H1 (cell line): ENCODE data around the gene BUD13. TPM values are rescaled to one million over a fixed set of nuclear protein-coding genes. Genes with fewer than 3 reads are reported as not detected.

Experiments
- EP300 ChIP-seq, 2 experiments: IDR thresholded peaks; 1 replicate in 1 of 2; 2 replicates in 1 of 2; pipeline ENCODE4 v1.6.1; 2011 to 2012; ENCODE audit warnings: low read depth in 2 of 2, low read length in 2 of 2, mild to moderate bottlenecking in 2 of 2, borderline replicate concordance in 1 of 2, inconsistent platforms in 1 of 2, moderate library complexity in 1 of 2
- EZH2 ChIP-seq: fragments of 200-600 bp; sonication (generic); IDR thresholded peaks from 2 replicates; pipeline ENCODE4 v1.7.1; 2012; ENCODE audit warnings: low read depth, mild to moderate bottlenecking, moderate library complexity, low read length, inconsistent platforms; ENCODE audit not compliant: severe bottlenecking
- GABPA ChIP-seq: IDR thresholded peaks from 2 replicates; pipeline ENCODE4 v1.6.1; 2011; ENCODE audit warnings: mild to moderate bottlenecking, low read length, moderate library complexity, borderline replicate concordance; ENCODE audit not compliant: insufficient read depth
- HDAC2 ChIP-seq, 2 experiments: fragments of 300-600 bp in 1 of 2; sonication (generic) in 1 of 2; IDR thresholded peaks; 2 replicates each; pipeline ENCODE4 v1.6.1; 2011 to 2012; ENCODE audit warnings: low read depth in 2 of 2, low read length in 2 of 2, mild to moderate bottlenecking in 2 of 2, moderate library complexity in 2 of 2, borderline replicate concordance in 1 of 2, inconsistent platforms in 1 of 2
- NANOG ChIP-seq: IDR thresholded peaks from 2 replicates; pipeline ENCODE4 v1.6.1; 2011; ENCODE audit warnings: low read length, low read depth, mild to moderate bottlenecking, inconsistent platforms; ENCODE audit not compliant: insufficient read depth, poor library complexity, severe bottlenecking
- POLR2A ChIP-seq, 2 experiments: IDR thresholded peaks; 1 replicate in 1 of 2; 2 replicates in 1 of 2; pipeline ENCODE4 v1.6.1; 2011; ENCODE audit warnings: low read depth in 2 of 2, low read length in 2 of 2, mild to moderate bottlenecking in 2 of 2; ENCODE audit errors: control extremely low read depth in 1 of 2
- RFX5 ChIP-seq: IDR thresholded peaks from 2 replicates; pipeline ENCODE4 v1.6.1; 2011; ENCODE audit warnings: low read depth, low read length, improper control_type of control experiment, borderline replicate concordance
- polyA plus RNA-seq, 7 experiments: library from polyadenylated mRNA; depleted of rRNA in 3 of 7; stranded (reverse) in 5 of 7; unstranded in 2 of 7; fragments of >200 nt in 5 of 7; fragments of 200-250 nt in 2 of 7; gene quantifications; 1 replicate in 5 of 7; 2 replicates in 1 of 7; 4 replicates in 1 of 7; pipeline versions ENCODE4 v1.2.1 to v1.2.3, GENCODE V29; 2011 to 2013; ENCODE audit warnings: missing spikeins in 2 of 7, mixed read lengths in 2 of 7
- total RNA-seq: library from RNA; stranded (reverse); fragmentation: NEBNext Ultra II Directional; extraction: Animal tissue kit (Norgen Biotek cat#: 25700); gene quantifications from 2 replicates; pipeline ENCODE4 v1.2.1, GENCODE V29; 2021
- TF ChIP-seq, protein P1 (sequence below): fragments of 300-600 bp; sonication (generic); IDR thresholded peaks from 2 replicates; pipeline ENCODE4 v1.7.1; 2012; ENCODE audit warnings: low read length, moderate library complexity, mild to moderate bottlenecking, inconsistent platforms; ENCODE audit not compliant: insufficient replicate concordance
- TF ChIP-seq, protein P2 (sequence below): IDR thresholded peaks from 2 replicates; pipeline ENCODE4 v1.6.1; 2011; ENCODE audit warnings: low read depth, mild to moderate bottlenecking, low read length; ENCODE audit not compliant: insufficient read depth

The BUD13 gene
- total and polyA plus RNA-seq, 2 of the 8 experiments (the other 6 are each of a cell fraction or from before 2014, with no cell fraction given), result 24.8 to 27.2 TPM

DNA sequence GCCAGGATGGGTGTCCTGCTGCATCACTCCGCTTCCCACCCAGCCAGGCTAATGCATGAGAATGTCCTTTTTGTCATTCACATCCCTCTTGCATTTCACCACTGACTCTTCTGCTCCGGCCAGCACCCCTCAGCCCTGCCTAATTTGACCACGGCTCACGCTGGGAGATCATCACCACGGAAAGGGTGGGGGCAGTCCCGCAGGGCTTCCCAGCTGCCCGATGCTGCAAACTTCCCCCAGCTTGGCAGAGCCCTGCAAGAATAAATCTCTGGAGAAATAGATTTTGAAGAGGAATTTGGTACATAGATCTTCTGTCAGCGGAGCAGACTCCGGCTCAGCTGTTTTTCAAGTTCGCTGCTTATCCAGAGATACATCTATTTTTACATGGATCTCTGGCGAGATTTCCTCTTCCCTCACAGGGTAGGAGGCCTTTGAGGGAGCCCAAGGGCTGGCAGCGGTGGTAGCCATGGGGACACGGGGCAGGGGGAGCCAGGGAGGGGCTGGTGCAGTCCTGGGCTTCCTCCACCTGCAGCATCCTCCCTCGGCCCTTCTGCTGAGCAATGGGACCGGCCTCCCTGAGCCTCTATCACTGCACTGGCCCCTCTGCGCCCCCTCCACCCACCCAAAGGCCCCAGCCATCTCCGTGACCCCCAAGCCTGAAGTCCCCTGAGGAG lies 62.6 kb downstream of the BUD13 start (continued):
- TF ChIP-seq, protein P1, sequence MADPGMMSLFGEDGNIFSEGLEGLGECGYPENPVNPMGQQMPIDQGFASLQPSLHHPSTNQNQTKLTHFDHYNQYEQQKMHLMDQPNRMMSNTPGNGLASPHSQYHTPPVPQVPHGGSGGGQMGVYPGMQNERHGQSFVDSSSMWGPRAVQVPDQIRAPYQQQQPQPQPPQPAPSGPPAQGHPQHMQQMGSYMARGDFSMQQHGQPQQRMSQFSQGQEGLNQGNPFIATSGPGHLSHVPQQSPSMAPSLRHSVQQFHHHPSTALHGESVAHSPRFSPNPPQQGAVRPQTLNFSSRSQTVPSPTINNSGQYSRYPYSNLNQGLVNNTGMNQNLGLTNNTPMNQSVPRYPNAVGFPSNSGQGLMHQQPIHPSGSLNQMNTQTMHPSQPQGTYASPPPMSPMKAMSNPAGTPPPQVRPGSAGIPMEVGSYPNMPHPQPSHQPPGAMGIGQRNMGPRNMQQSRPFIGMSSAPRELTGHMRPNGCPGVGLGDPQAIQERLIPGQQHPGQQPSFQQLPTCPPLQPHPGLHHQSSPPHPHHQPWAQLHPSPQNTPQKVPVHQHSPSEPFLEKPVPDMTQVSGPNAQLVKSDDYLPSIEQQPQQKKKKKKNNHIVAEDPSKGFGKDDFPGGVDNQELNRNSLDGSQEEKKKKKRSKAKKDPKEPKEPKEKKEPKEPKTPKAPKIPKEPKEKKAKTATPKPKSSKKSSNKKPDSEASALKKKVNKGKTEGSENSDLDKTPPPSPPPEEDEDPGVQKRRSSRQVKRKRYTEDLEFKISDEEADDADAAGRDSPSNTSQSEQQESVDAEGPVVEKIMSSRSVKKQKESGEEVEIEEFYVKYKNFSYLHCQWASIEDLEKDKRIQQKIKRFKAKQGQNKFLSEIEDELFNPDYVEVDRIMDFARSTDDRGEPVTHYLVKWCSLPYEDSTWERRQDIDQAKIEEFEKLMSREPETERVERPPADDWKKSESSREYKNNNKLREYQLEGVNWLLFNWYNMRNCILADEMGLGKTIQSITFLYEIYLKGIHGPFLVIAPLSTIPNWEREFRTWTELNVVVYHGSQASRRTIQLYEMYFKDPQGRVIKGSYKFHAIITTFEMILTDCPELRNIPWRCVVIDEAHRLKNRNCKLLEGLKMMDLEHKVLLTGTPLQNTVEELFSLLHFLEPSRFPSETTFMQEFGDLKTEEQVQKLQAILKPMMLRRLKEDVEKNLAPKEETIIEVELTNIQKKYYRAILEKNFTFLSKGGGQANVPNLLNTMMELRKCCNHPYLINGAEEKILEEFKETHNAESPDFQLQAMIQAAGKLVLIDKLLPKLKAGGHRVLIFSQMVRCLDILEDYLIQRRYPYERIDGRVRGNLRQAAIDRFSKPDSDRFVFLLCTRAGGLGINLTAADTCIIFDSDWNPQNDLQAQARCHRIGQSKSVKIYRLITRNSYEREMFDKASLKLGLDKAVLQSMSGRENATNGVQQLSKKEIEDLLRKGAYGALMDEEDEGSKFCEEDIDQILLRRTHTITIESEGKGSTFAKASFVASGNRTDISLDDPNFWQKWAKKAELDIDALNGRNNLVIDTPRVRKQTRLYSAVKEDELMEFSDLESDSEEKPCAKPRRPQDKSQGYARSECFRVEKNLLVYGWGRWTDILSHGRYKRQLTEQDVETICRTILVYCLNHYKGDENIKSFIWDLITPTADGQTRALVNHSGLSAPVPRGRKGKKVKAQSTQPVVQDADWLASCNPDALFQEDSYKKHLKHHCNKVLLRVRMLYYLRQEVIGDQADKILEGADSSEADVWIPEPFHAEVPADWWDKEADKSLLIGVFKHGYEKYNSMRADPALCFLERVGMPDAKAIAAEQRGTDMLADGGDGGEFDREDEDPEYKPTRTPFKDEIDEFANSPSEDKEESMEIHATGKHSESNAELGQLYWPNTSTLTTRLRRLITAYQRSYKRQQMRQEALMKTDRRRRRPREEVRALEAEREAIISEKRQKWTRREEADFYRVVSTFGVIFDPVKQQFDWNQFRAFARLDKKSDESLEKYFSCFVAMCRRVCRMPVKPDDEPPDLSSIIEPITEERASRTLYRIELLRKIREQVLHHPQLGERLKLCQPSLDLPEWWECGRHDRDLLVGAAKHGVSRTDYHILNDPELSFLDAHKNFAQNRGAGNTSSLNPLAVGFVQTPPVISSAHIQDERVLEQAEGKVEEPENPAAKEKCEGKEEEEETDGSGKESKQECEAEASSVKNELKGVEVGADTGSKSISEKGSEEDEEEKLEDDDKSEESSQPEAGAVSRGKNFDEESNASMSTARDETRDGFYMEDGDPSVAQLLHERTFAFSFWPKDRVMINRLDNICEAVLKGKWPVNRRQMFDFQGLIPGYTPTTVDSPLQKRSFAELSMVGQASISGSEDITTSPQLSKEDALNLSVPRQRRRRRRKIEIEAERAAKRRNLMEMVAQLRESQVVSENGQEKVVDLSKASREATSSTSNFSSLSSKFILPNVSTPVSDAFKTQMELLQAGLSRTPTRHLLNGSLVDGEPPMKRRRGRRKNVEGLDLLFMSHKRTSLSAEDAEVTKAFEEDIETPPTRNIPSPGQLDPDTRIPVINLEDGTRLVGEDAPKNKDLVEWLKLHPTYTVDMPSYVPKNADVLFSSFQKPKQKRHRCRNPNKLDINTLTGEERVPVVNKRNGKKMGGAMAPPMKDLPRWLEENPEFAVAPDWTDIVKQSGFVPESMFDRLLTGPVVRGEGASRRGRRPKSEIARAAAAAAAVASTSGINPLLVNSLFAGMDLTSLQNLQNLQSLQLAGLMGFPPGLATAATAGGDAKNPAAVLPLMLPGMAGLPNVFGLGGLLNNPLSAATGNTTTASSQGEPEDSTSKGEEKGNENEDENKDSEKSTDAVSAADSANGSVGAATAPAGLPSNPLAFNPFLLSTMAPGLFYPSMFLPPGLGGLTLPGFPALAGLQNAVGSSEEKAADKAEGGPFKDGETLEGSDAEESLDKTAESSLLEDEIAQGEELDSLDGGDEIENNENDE, result no peak
- TF ChIP-seq, protein P2, sequence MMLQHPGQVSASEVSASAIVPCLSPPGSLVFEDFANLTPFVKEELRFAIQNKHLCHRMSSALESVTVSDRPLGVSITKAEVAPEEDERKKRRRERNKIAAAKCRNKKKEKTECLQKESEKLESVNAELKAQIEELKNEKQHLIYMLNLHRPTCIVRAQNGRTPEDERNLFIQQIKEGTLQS, result no peak
- TF ChIP-seq GABPA (no peak), NANOG (peak; percentile 19), RFX5 (no peak), EZH2 (no peak), HDAC2 (IDR thresholded peaks at IDR 0.05; ENCODE audit: borderline replicate concordance in 1 of 2, low read depth in 2 of 2, low read length in 2 of 2) (no peak), POLR2A (IDR thresholded peaks at IDR 0.05; ENCODE audit: control extremely low read depth in 1 of 2, low read depth in 2 of 2, low read length in 2 of 2) (no peak), EP300 (IDR thresholded peaks at IDR 0.05; ENCODE audit: borderline replicate concordance in 1 of 2, low read depth in 2 of 2, low read length in 2 of 2) (peak in 1 of 2 experiments; percentile 19; a peak in 1 of 3 replicates)
